ENCODE measurements around the gene ZFP30. TPM values are rescaled to one million over a fixed set of nuclear protein-coding genes. Genes with fewer than 3 reads are reported as not detected.

ZFP30 gene
- total and polyA plus RNA-seq, 2 of the 13 experiments (the other 11 are each of a cell fraction or from before 2014, with no cell fraction given) = 3.4 to 19.2 TPM

- TF ChIP-seq NRL (CRISPR knock-in tag; IDR thresholded peaks at IDR 0.05; ENCODE audit: borderline replicate concordance) = peak; percentile 58; the same call in 1 of the 2 replicates
- no peak for TF ChIP-seq ZNF761 (CRISPR knock-in tag; conservative IDR thresholded peaks at IDR 0.05)
- TF ChIP-seq FOXK1 (CRISPR knock-in tag; IDR thresholded peaks at IDR 0.05; ENCODE audit: borderline replicate concordance, low read depth) = peak; percentile 81; the same call in 1 of the 2 replicates
- TF ChIP-seq HOXA7 (CRISPR knock-in tag; IDR thresholded peaks at IDR 0.05) = no peak
- no peak for TF ChIP-seq MAF1 (CRISPR knock-in tag; IDR thresholded peaks at IDR 0.05; ENCODE audit: borderline replicate concordance)
- TF ChIP-seq TRAFD1 (CRISPR knock-in tag; IDR thresholded peaks at IDR 0.05; ENCODE audit: borderline replicate concordance) = no peak; the same call in 1 of the 2 replicates
- TF ChIP-seq FOXM1 (CRISPR knock-in tag; IDR thresholded peaks at IDR 0.05) = no peak
- no peak for TF ChIP-seq ISX (CRISPR knock-in tag; conservative IDR thresholded peaks at IDR 0.05)
- TF ChIP-seq GPN1 (CRISPR knock-in tag; IDR thresholded peaks at IDR 0.05; ENCODE audit: borderline replicate concordance) = no peak
- TF ChIP-seq ZNF569 (CRISPR knock-in tag; IDR thresholded peaks at IDR 0.05; ENCODE audit: borderline replicate concordance) = no peak
- TF ChIP-seq SMYD3 (CRISPR knock-in tag; IDR thresholded peaks at IDR 0.05) = no peak
- no peak for TF ChIP-seq HNRNPUL1 (IDR thresholded peaks at IDR 0.05; ENCODE audit: low read depth, low read length)
- TF ChIP-seq ZFX (CRISPR knock-in tag; IDR thresholded peaks at IDR 0.05; ENCODE audit: low read depth) = peak; percentile 72
- TF ChIP-seq SNAI1 (CRISPR knock-in tag; IDR thresholded peaks at IDR 0.05; ENCODE audit: borderline replicate concordance) = no peak
- TF ChIP-seq ZNF264 (CRISPR knock-in tag; IDR thresholded peaks at IDR 0.05) = peak; percentile 64; the same call in 1 of the 2 replicates
- no peak for TF ChIP-seq MATR3 (CRISPR knock-in tag; IDR thresholded peaks at IDR 0.05)
- 0 out of 2 replicates have a peak, but pooled peaks have one; percentile 51 for TF ChIP-seq NKX3-1 (CRISPR knock-in tag; IDR thresholded peaks at IDR 0.05)
- TF ChIP-seq NR2F1 (CRISPR knock-in tag; IDR thresholded peaks at IDR 0.05) = no peak
- TF ChIP-seq ATM (IDR thresholded peaks at IDR 0.05; ENCODE audit: borderline replicate concordance) = no peak
- TF ChIP-seq RFX1 (IDR thresholded peaks at IDR 0.05) = no peak
- TF ChIP-seq NR2F6 (IDR thresholded peaks at IDR 0.05) = peak; percentile 33; the same call in 1 of the 2 replicates
- TF ChIP-seq NR2F6 (CRISPR knock-in tag; IDR thresholded peaks at IDR 0.05) = peak; percentile 37; the same call in 1 of the 2 replicates
- TF ChIP-seq CBX5 (CRISPR knock-in tag; IDR thresholded peaks at IDR 0.05; ENCODE audit: borderline replicate concordance) = peak; percentile 53; the same call in 1 of the 2 replicates
- TF ChIP-seq CCDC6 (CRISPR knock-in tag; IDR thresholded peaks at IDR 0.05) = peak; percentile 63; the same call in 1 of the 2 replicates
- TF ChIP-seq ZNF674 (CRISPR knock-in tag; IDR thresholded peaks at IDR 0.05; ENCODE audit: low read depth) = no peak
- no peak for TF ChIP-seq MTF1 (CRISPR knock-in tag; IDR thresholded peaks at IDR 0.05)
- no peak for TF ChIP-seq ATF6 (CRISPR knock-in tag; conservative IDR thresholded peaks at IDR 0.05)
- TF ChIP-seq PREB (CRISPR knock-in tag; IDR thresholded peaks at IDR 0.05) = no peak
These were observed 36.7 kb upstream of the ZFP30 start (continued) for GRCh38 chr19:37691881-37692504.
